ENCODE data around the gene EXT2.

- TF ChIP-seq CTCF (conservative IDR thresholded peaks at IDR 0.05 in 1 of 2, IDR thresholded peaks at IDR 0.05 in 1 of 2; ENCODE audit: low read depth in 1 of 2, low read length in 2 of 2) (no peak), EZH2 (IDR thresholded peaks at IDR 0.05; ENCODE audit: low read length, missing control alignments) (no peak)
Measured at GRCh38 chr11:44068180-44068579, 27.3 kb upstream of the EXT2 start.
